ENCODE measurements around the gene XAB2. TPM values are rescaled to one million over a fixed set of nuclear protein-coding genes. Genes with fewer than 3 reads are reported as not detected.
"Not testable (repeated sequence)": the region's sequence is repeated elsewhere in the genome, so short reads cannot be mapped to it uniquely, and the experiment has no call there.

XAB2 gene
- polyA plus RNA-seq, 1 donor from 2014 or later, result 19.6 TPM

- H3K79me2 ChIP-seq (replicated peaks; ENCODE audit: insufficient read depth, low read length); H3K4me3 ChIP-seq (ENCODE audit: low read length); H3K9me3 ChIP-seq (ENCODE audit: low read length); H3K27ac ChIP-seq (ENCODE audit: low read length); H3F3A ChIP-seq (ENCODE audit: insufficient read depth, low read length, poor library complexity, severe bottlenecking); H3K4me2 ChIP-seq (ENCODE audit: low read length); H2AFZ ChIP-seq (ENCODE audit: low read depth, low read length); H3K27me3 ChIP-seq (ENCODE audit: insufficient read depth, low read depth, low read length); H4K20me1 ChIP-seq (ENCODE audit: insufficient read depth); H3K9me2 ChIP-seq (ENCODE audit: insufficient read depth, low read length); H3K36me3 ChIP-seq (ENCODE audit: insufficient read depth, low read length); H3K9ac ChIP-seq (ENCODE audit: low read length): not testable (repeated sequence)
These were observed 51.9 kb downstream of the XAB2 start for GRCh38 chr19:7577422-7577821.

- no peak for TF ChIP-seq POLR2AphosphoS5 (IDR thresholded peaks at IDR 0.05)
- no peak for TF ChIP-seq SMC3 (conservative IDR thresholded peaks at IDR 0.05; ENCODE audit: poor library complexity)
- TF ChIP-seq TAF1 (IDR thresholded peaks at IDR 0.05; ENCODE audit: low read depth), result no peak
- TF ChIP-seq RAD21 (conservative IDR thresholded peaks at IDR 0.05), result no peak
- no peak for TF ChIP-seq EP300 (conservative IDR thresholded peaks at IDR 0.05; ENCODE audit: poor library complexity, severe bottlenecking)
- no peak for TF ChIP-seq EZH2 (IDR thresholded peaks at IDR 0.05; ENCODE audit: borderline replicate concordance, insufficient read depth, low read length, poor library complexity, severe bottlenecking)
- TF ChIP-seq REST (IDR thresholded peaks at IDR 0.05; ENCODE audit: borderline replicate concordance), result no peak
- no peak for TF ChIP-seq CTCF (IDR thresholded peaks at IDR 0.05; ENCODE audit: poor library complexity, severe bottlenecking)
- no peak overlapping the region for H3K9ac ChIP-seq (ENCODE audit: low read length)
- no peak overlapping the region for H2AFZ ChIP-seq (ENCODE audit: low read depth, low read length)
- H3K79me2 ChIP-seq (replicated peaks; ENCODE audit: insufficient read depth, low read length), result no peaks in the 10 kb centered on the region
- no peaks in the 10 kb centered on the region for H3K36me3 ChIP-seq (ENCODE audit: insufficient read depth, low read length)
- H3F3A ChIP-seq (ENCODE audit: insufficient read depth, low read length, poor library complexity, severe bottlenecking), result no peaks in the 10 kb centered on the region
- no peak overlapping the region for H3K27ac ChIP-seq (ENCODE audit: low read length)
- peaks cover 4% of the 10 kb centered on the region for H3K27me3 ChIP-seq (ENCODE audit: insufficient read depth, low read depth, low read length)
- no peak overlapping the region for H3K4me2 ChIP-seq (ENCODE audit: low read length)
- no peak overlapping the region for H3K4me3 ChIP-seq (ENCODE audit: low read length)
- no peaks in the 10 kb centered on the region for H3K9me2 ChIP-seq (ENCODE audit: insufficient read depth, low read length)
- H3K9me3 ChIP-seq (ENCODE audit: low read length), result no peaks in the 10 kb centered on the region
- no peaks in the 10 kb centered on the region for H4K20me1 ChIP-seq (ENCODE audit: insufficient read depth)
These were observed 53.8 kb downstream of the XAB2 start for GRCh38 chr19:7575434-7576040.

GRCh38 chr19:7570761-7571160 lies 58.6 kb downstream of the XAB2 start:
- no peaks in the 10 kb centered on the region for H3K9me3 ChIP-seq (ENCODE audit: low read length)
- H3K9ac ChIP-seq (ENCODE audit: low read length), result no peak overlapping the region
- no peak overlapping the region for H3K27ac ChIP-seq (ENCODE audit: low read length)
- TF ChIP-seq EZH2 (IDR thresholded peaks at IDR 0.05; ENCODE audit: borderline replicate concordance, insufficient read depth, low read length, poor library complexity, severe bottlenecking) (no peak), EP300 (conservative IDR thresholded peaks at IDR 0.05; ENCODE audit: poor library complexity, severe bottlenecking) (no peak), TAF1 (IDR thresholded peaks at IDR 0.05; ENCODE audit: low read depth) (no peak)
- no peak overlapping the region for H2AFZ ChIP-seq (ENCODE audit: low read depth, low read length)
- no peaks in the 10 kb centered on the region for H3K36me3 ChIP-seq (ENCODE audit: insufficient read depth, low read length)
- no peak overlapping the region for H3K4me2 ChIP-seq (ENCODE audit: low read length)
- H4K20me1 ChIP-seq (ENCODE audit: insufficient read depth), result no peaks in the 10 kb centered on the region
- H3F3A ChIP-seq (ENCODE audit: insufficient read depth, low read length, poor library complexity, severe bottlenecking), result no peaks in the 10 kb centered on the region
- H3K79me2 ChIP-seq (replicated peaks; ENCODE audit: insufficient read depth, low read length), result no peaks in the 10 kb centered on the region
- no peak overlapping the region for H3K4me3 ChIP-seq (ENCODE audit: low read length)
- H3K27me3 ChIP-seq (ENCODE audit: insufficient read depth, low read depth, low read length), result no peaks in the 10 kb centered on the region
- no peaks in the 10 kb centered on the region for H3K9me2 ChIP-seq (ENCODE audit: insufficient read depth, low read length)

Small RNA genes lying within 50 kb of the gene (small RNA-seq; reads per million reads assigned to genes)
- gene MIR6792, result 0 to 1.1 (median 0.16) reads per million in 3 experiments

Other genes with a start within 250 kb of the XAB2 start
- 1.2 and 1.3 TPM in 2 replicates for gene PEX11G, start 140.5 kb downstream of the XAB2 start, polyA plus RNA-seq
- gene ZNF358, start 113.4 kb downstream of the XAB2 start, polyA plus RNA-seq, result 14.6 and 22.0 TPM in 2 replicates
- gene MCOLN1, start 106.9 kb downstream of the XAB2 start, polyA plus RNA-seq, result 16.9 and 20.6 TPM in 2 replicates
- gene PNPLA6, start 93.8 kb downstream of the XAB2 start, polyA plus RNA-seq, result 10.8 and 25.0 TPM in 2 replicates
- 17.0 and 22.5 TPM in 2 replicates for gene CAMSAP3, start 33.7 kb downstream of the XAB2 start, polyA plus RNA-seq
- 84.6 and 105 TPM in 2 replicates for gene PET100, start 248 bp upstream of the XAB2 start, polyA plus RNA-seq
- gene PCP2, start 4.2 kb upstream of the XAB2 start, polyA plus RNA-seq, result not detected in 2 replicates
- 1.7 and 7.8 TPM in 2 replicates for gene STXBP2, start 7.6 kb upstream of the XAB2 start, polyA plus RNA-seq
- gene RETN, start 39.5 kb upstream of the XAB2 start, polyA plus RNA-seq, result not detected in 2 replicates
- gene MCEMP1, start 47.5 kb upstream of the XAB2 start, polyA plus RNA-seq, result 0.22 TPM in 1 of 2 replicates, not detected in the other
- gene TRAPPC5, start 51.3 kb upstream of the XAB2 start, polyA plus RNA-seq, result 88.5 and 113 TPM in 2 replicates
- gene FCER2, start 72.6 kb upstream of the XAB2 start, polyA plus RNA-seq, result not detected in 2 replicates
- gene CLEC4G, start 102.6 kb upstream of the XAB2 start, polyA plus RNA-seq, result not detected in 2 replicates
- not detected in 2 replicates for gene CD209, start 118.0 kb upstream of the XAB2 start, polyA plus RNA-seq
- not detected in 2 replicates for gene CLEC4M, start 133.7 kb upstream of the XAB2 start, polyA plus RNA-seq
- 50.6 and 65.1 TPM in 2 replicates for gene EVI5L, start 200.7 kb upstream of the XAB2 start, polyA plus RNA-seq
- 2.5 and 2.7 TPM in 2 replicates for gene PRR36, start 244.8 kb upstream of the XAB2 start, polyA plus RNA-seq

Data from neural cell (in vitro differentiated cells).